CD4-positive, CD25-positive, alpha-beta regulatory T cell (primary cell): Measurements from ENCODE around the gene CHKB. TPM values are rescaled to one million over a fixed set of nuclear protein-coding genes. Genes with fewer than 3 reads are reported as not detected.

Source experiments
- ATAC-seq, 2 donors: fragments of 150-1000 bp; cut with Tn5 transposase; one replicate each; pipeline ENCODE4 v1.10.0; 2021; ENCODE audit warnings: low read depth in 2 of 2, moderate number of reproducible peaks in 2 of 2, moderate library complexity in 1 of 2
- DNase-seq, 3 donors: peaks; one replicate each; pipeline versions ENCODE4 v3.0.0 to v3.0.0-alpha.2; 2012 to 2022; ENCODE audit warnings: mixed read lengths in 1 of 3
- H3K27ac ChIP-seq: one replicate; pipeline ENCODE4 v1.7.0; 2013; ENCODE audit warnings: mild to moderate bottlenecking, low read length; ENCODE audit not compliant: insufficient read depth, poor library complexity, severe bottlenecking
- H3K27me3 ChIP-seq: one replicate; pipeline ENCODE4 v1.7.0; 2013; ENCODE audit warnings: low read length; ENCODE audit not compliant: control insufficient read depth, insufficient read depth
- H3K36me3 ChIP-seq: one replicate; pipeline ENCODE4 v1.7.0; 2013; ENCODE audit warnings: mild to moderate bottlenecking, low read length, moderate library complexity; ENCODE audit not compliant: control insufficient read depth, insufficient read depth
- H3K4me1 ChIP-seq: 2 replicates; pipeline ENCODE4 v1.7.0; 2013; ENCODE audit warnings: mild to moderate bottlenecking, low read length; ENCODE audit not compliant: insufficient read depth, control insufficient read depth, poor library complexity, severe bottlenecking
- H3K4me3 ChIP-seq: one replicate; pipeline ENCODE4 v1.7.0; 2013; ENCODE audit warnings: low read depth, mild to moderate bottlenecking, low read length, moderate library complexity
- H3K9me3 ChIP-seq, 2 experiments: 1 replicate in 1 of 2; 2 replicates in 1 of 2; pipeline ENCODE4 v1.7.0; 2013; ENCODE audit warnings: low read length in 2 of 2, mild to moderate bottlenecking in 1 of 2, moderate library complexity in 1 of 2; ENCODE audit not compliant: control insufficient read depth in 2 of 2
- H3K27ac Mint-ChIP-seq, 3 donors: one replicate each; pipeline ENCODE4 v1.8.0; 2020 to 2022; ENCODE audit warnings: mild to moderate bottlenecking in 3 of 3, mixed read lengths in 3 of 3, moderate library complexity in 2 of 3
- H3K27me3 Mint-ChIP-seq: one replicate; pipeline ENCODE4 v1.8.0; 2022; ENCODE audit warnings: mild to moderate bottlenecking, mixed read lengths
- H3K36me3 Mint-ChIP-seq: one replicate; pipeline ENCODE4 v1.8.0; 2020; ENCODE audit warnings: mixed read lengths
- H3K4me1 Mint-ChIP-seq, 4 donors: one replicate each; pipeline ENCODE4 v1.8.0; 2020 to 2022; ENCODE audit warnings: mixed read lengths in 4 of 4, mild to moderate bottlenecking in 1 of 4
- H3K4me3 Mint-ChIP-seq, 4 donors: one replicate each; pipeline ENCODE4 v1.8.0; 2020 to 2022; ENCODE audit warnings: mild to moderate bottlenecking in 4 of 4, mixed read lengths in 4 of 4, moderate library complexity in 3 of 4
- H3K9me3 Mint-ChIP-seq, 7 donors: one replicate each; pipeline ENCODE4 v1.8.0; 2020 to 2022; ENCODE audit warnings: mixed read lengths in 7 of 7, mild to moderate bottlenecking in 3 of 7, moderate library complexity in 2 of 7
- polyA plus RNA-seq, 4 donors: library from polyadenylated mRNA; unstranded; fragments of 300-500 nt; fragmentation: Illumina TruSeq; gene quantifications; one replicate each; pipeline ENCODE4 v1.2.3, GENCODE V29; 2021
- total RNA-seq: library from RNA; stranded (reverse); gene quantifications from one replicate; pipeline ENCODE4 v1.2.3, GENCODE V29; 2022

CHKB gene
- total and polyA plus RNA-seq, 5 donors from 2014 or later = 39.8 to 162 (median 45.4) TPM

DNA sequence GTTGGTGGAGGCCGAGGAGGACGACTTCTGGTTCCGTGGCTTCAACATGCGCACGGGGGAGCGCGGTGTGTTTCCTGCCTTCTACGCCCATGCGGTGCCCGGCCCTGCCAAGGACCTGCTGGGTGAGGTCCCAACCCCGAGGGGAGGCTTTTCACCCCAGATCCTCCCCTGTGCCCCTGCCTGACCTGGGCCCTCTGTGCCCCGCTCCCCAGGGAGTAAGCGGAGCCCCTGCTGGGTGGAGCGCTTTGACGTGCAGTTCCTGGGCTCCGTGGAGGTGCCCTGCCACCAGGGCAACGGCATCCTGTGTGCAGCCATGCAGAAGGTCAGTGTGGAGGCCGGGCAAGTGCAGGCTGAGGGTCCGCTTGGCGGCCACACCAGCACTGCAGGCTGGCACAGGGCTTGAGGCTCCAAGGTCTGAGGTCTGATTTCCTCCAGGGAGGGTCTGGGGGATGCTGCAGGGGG lies 23.0 kb upstream of the CHKB start:
- H3K27me3 Mint-ChIP-seq = peaks cover 43% of the 10 kb centered on the region

DNA sequence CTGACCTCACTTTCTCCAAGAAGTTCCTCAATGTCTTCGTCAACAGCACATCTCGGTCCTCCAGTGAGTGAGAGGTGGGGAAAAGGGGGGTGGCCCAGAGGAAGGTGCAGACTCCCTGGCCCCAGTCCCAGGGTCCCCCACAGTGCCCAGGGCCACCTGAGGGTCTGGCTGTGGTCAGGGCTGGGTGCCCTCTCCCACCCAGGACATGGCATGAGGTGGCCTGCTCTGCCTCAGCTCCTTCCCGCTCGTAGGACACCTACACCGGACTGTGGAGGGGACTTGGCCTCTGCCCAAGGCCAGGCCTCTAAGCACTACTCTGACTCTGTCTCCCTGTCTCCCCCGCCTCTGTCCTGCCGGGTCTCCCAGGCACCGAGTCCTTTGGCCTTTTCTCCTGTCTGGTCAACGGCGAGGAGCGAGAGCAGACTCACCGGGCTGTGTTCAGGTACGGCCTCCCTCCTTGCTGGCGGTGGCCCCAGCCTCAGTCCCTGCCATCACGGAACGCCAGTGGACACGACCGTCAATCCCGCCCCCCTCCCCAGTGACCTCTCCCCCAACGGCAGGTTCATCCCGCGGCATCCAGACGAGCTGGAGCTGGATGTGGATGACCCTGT lies 22.5 kb upstream of the CHKB start:
- H3K36me3 Mint-ChIP-seq = no peaks in the 10 kb centered on the region
- H3K27ac Mint-ChIP-seq = no peak overlapping the region
- H3K27ac ChIP-seq = no peak overlapping the region
- H3K4me3 Mint-ChIP-seq = no peak overlapping the region
- peaks cover 5% of the 10 kb centered on the region for H3K4me1 ChIP-seq
- H3K9me3 Mint-ChIP-seq = peaks cover 0 to 1% (median 0%) of the 10 kb centered on the region in 7 donors
- no peaks in the 10 kb centered on the region for H3K36me3 ChIP-seq
- H3K4me1 Mint-ChIP-seq = peaks cover 0 to 15% (median 6%) of the 10 kb centered on the region in 4 donors
- no peaks in the 10 kb centered on the region for H3K9me3 ChIP-seq
- ATAC-seq (no peak), DNase-seq (no peak)
- peaks cover 11% of the 10 kb centered on the region for H3K27me3 ChIP-seq
- peaks cover 43% of the 10 kb centered on the region for H3K27me3 Mint-ChIP-seq
- H3K4me3 ChIP-seq = no peak overlapping the region

More for the DNA sequence above, 23.0 kb upstream of the CHKB start:
- H3K4me1 ChIP-seq = peaks cover 4% of the 10 kb centered on the region
- ATAC-seq = no peak
- no peaks in the 10 kb centered on the region for H3K9me3 ChIP-seq
- Mint-ChIP-seq H3K4me1 (peaks cover 0 to 15% (median 6%) of the 10 kb centered on the region in 4 donors), H3K9me3 (peaks cover 0 to 1% (median 0%) of the 10 kb centered on the region in 7 donors), H3K36me3 (no peaks in the 10 kb centered on the region), H3K27ac (no peak overlapping the region), H3K4me3 (no peak overlapping the region)
- DNase-seq = no peak
- H3K4me3 ChIP-seq = no peak overlapping the region
- H3K36me3 ChIP-seq = no peaks in the 10 kb centered on the region
- no peak overlapping the region for H3K27ac ChIP-seq
- H3K27me3 ChIP-seq = peaks cover 11% of the 10 kb centered on the region

DNA sequence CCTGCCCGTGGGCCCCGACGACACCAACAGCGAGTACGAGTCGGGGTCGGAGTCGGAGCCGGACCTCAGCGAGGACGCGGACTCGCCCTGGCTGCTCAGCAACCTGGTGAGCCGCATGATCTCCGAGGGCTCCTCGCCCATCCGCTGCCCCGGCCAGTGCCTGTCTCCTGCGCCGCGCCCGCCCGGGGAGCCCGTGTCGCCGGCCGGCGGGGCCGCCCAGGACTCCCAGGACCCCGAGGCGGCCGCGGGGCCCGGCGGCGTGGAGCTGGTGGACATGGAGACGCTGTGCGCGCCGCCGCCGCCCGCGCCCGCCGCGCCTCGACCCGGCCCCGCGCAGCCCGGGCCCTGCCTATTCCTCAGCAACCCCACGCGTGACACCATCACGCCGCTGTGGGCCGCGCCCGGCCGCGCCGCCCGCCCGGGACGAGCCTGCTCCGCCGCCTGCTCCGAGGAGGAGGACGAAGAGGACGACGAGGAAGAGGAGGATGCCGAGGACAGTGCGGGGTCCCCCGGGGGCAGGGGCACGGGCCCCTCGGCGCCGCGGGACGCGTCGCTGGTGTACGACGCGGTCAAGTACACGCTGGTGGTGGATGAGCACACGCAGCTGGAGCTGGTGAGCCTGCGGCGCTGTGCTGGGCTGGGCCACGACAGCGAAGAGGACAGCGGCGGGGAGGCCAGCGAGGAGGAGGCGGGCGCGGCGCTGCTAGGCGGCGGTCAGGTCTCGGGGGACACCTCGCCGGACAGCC lies 21.8 kb upstream of the CHKB start:
- DNase-seq = no peak
- H3K27me3 ChIP-seq = peaks cover 14% of the 10 kb centered on the region
- no peaks in the 10 kb centered on the region for H3K36me3 ChIP-seq
- no peak overlapping the region for H3K4me3 Mint-ChIP-seq
- H3K27me3 Mint-ChIP-seq = peaks cover 44% of the 10 kb centered on the region
- no peak overlapping the region for H3K27ac ChIP-seq
- no peak overlapping the region for H3K27ac Mint-ChIP-seq
- H3K4me1 ChIP-seq = peaks cover 9% of the 10 kb centered on the region
- H3K4me1 Mint-ChIP-seq = peaks cover 0 to 19% (median 6%) of the 10 kb centered on the region in 4 donors
- no peak overlapping the region for H3K4me3 ChIP-seq
- H3K36me3 Mint-ChIP-seq = no peaks in the 10 kb centered on the region
- no peaks in the 10 kb centered on the region for H3K9me3 ChIP-seq
- no peak for ATAC-seq
- peaks cover 0 to 5% (median 0%) of the 10 kb centered on the region in 7 donors for H3K9me3 Mint-ChIP-seq

DNA sequence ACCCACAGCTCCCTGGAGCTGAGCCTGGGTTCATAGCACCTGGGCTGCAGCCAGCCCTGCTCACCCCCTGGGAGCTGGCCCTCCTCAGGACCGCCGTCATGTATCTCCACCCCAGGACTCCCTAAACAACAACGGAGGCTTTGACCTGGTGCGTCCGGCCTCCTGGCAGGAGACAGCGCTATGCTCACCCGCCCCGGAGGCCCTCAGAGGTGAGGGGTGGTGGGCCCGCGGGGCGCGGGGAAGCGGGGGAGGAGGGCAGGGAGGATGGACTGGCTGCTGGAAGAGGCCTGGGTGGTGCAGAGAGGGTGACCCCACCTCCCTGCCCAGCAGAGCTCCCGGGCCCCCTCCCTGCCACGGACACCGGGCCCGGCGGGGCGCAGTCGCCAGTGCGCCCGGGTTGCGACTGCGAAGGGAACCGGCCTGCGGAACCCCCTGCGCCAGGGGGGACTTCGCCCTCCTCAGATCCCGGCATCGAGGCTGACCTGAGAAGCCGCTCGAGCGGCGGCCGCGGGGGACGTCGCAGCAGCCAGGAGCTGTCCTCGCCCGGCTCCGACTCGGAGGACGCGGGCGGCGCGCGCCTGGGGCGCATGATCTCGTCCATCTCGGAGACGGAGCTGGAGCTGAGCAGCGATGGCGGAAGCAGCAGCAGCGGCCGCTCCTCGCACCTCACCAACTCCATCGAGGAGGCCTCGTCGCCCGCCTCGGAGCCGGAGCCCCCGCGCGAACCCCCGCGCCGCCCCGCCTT lies 21.0 kb upstream of the CHKB start:
- Histone ChIP-seq H3K27ac (no peak overlapping the region), H3K36me3 (no peaks in the 10 kb centered on the region), H3K9me3 (no peaks in the 10 kb centered on the region), H3K27me3 (peaks cover 14% of the 10 kb centered on the region), H3K4me3 (no peak overlapping the region), H3K4me1 (peaks cover 9% of the 10 kb centered on the region)
- peaks cover 0 to 5% (median 0%) of the 10 kb centered on the region in 7 donors for H3K9me3 Mint-ChIP-seq
- no peak overlapping the region for H3K27ac Mint-ChIP-seq
- no peak for ATAC-seq
- peaks cover 44% of the 10 kb centered on the region for H3K27me3 Mint-ChIP-seq
- H3K4me1 Mint-ChIP-seq = peaks cover 0 to 19% (median 6%) of the 10 kb centered on the region in 4 donors
- H3K36me3 Mint-ChIP-seq = no peaks in the 10 kb centered on the region
- no peak overlapping the region for H3K4me3 Mint-ChIP-seq
- no peak for DNase-seq

DNA sequence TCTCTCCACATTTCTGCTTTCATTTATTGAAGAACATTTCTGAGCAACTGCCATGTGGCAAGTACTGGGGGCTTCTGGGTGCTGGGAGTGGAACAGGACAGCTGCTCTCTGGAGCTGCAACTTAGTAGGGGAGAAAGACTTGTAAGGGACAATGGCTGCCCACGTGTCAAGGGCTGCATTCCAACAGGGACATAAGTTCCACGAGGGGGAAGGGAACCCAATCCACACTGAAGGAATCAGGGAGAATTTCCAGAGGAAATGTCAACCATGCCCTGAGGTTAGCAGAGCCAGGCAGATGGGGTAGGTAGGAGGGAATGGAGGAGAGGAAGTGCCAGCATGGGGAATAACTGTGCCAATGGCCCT lies 19.7 kb upstream of the CHKB start:
- Mint-ChIP-seq H3K4me1 (peaks cover 0 to 19% (median 6%) of the 10 kb centered on the region in 4 donors), H3K27me3 (peaks cover 46% of the 10 kb centered on the region), H3K9me3 (peaks cover 0 to 5% (median 0%) of the 10 kb centered on the region in 7 donors), H3K4me3 (peak overlapping the region in 3 of 4 donors; percentile 78 to 86 (median 82)), H3K27ac (no peak overlapping the region), H3K36me3 (peaks cover 3% of the 10 kb centered on the region)
- Histone ChIP-seq H3K9me3 (no peaks in the 10 kb centered on the region), H3K36me3 (no peaks in the 10 kb centered on the region), H3K27ac (no peak overlapping the region), H3K4me1 (peaks cover 9% of the 10 kb centered on the region), H3K4me3 (no peak overlapping the region), H3K27me3 (peaks cover 14% of the 10 kb centered on the region)
- ATAC-seq = no peak
- DNase-seq = no peak

DNA sequence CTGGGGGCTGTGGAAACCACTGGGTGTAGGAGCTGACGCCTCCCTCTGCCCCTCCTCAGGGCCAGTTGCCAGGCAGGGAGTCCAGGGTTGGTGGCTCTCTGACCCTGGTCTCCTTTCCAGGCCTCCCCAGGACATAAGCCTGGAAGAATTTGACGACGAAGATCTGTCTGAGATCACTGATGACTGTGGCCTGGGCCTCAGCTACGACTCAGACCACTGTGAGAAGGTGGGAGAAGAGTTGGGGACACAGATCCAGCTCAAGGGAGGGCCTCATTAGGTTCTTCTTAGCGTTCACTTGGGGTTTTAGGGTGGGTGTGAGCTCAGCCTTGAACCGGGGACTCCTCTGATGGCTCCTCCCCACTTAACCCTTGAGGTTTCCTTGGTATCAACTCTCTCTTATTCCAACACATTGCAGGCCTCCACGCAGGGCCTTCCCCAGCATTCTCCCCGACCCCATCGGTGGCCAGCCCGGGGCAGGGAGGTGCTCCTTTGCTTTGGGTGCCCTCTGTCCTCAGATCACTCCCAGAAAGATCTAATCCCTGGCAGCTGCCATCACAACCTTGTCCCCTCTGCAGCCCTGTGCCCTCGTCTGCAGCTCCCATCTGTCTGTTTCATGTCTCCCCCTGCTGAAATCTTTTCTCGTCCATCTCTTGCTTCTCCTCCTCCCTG lies 19.2 kb upstream of the CHKB start:
- DNase-seq = no peak
- H3K4me1 Mint-ChIP-seq = peaks cover 0 to 19% (median 6%) of the 10 kb centered on the region in 4 donors
- H3K9me3 Mint-ChIP-seq = peaks cover 0 to 5% (median 1%) of the 10 kb centered on the region in 7 donors
- no peak overlapping the region for H3K27ac Mint-ChIP-seq
- H3K4me1 ChIP-seq = peaks cover 9% of the 10 kb centered on the region
- peaks cover 14% of the 10 kb centered on the region for H3K27me3 ChIP-seq
- H3K27me3 Mint-ChIP-seq = peaks cover 48% of the 10 kb centered on the region
- no peak overlapping the region for H3K27ac ChIP-seq
- H3K4me3 Mint-ChIP-seq = peak overlapping the region; percentile 25 to 86 (median 80)
- no peak for ATAC-seq
- peaks cover 8% of the 10 kb centered on the region for H3K36me3 Mint-ChIP-seq
- H3K36me3 ChIP-seq = no peaks in the 10 kb centered on the region
- H3K4me3 ChIP-seq = no peak overlapping the region
- H3K9me3 ChIP-seq = no peaks in the 10 kb centered on the region

DNA sequence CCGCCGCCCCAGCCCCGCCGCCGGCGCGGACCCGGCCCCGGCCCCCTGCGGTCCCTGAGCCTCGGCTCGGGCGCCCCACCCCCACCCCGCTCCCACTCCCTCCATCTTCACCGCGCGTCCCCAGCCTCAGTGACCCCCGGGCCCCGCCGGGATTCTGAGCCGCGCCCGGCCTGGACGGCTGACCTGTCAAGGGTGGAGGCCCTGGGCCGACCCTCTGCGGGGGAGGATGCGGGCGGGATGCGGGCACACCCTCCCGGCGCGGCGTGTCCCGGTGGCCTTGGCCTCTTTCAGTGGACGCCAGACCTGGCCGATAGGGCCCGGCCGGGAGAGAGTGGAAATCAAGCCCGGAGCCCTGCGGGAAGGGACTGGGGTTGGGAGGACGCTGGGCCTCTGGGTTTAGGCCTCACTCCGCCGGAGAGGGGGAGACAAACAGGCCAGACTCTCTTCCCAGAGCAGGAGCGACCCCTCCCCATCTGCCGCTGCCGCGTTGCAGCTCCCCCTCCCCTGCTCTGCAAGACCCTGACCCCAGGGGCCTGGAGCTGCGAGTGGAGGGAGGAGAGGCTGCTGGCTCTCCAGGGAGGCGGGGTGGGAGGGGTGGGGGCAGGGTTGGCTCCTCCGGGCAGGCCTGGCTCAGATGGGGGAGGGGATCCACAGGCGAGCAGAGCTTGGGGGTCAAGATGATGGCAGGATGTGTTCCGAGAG lies 18.5 kb upstream of the CHKB start:
- H3K27me3 Mint-ChIP-seq = peaks cover 55% of the 10 kb centered on the region

More for the DNA sequence above, 18.5 kb upstream of the CHKB start:
- no peaks in the 10 kb centered on the region for H3K36me3 ChIP-seq
- ATAC-seq = no peak
- peaks cover 11% of the 10 kb centered on the region for H3K36me3 Mint-ChIP-seq
- H3K27me3 ChIP-seq = peaks cover 14% of the 10 kb centered on the region
- H3K9me3 ChIP-seq = no peaks in the 10 kb centered on the region
- no peak overlapping the region for H3K27ac ChIP-seq
- H3K9me3 Mint-ChIP-seq = peaks cover 0 to 5% (median 1%) of the 10 kb centered on the region in 7 donors
- no peak overlapping the region for H3K4me3 ChIP-seq
- peak overlapping the region; percentile 25 to 86 (median 80) for H3K4me3 Mint-ChIP-seq
- DNase-seq = no peak
- H3K27ac Mint-ChIP-seq = no peak overlapping the region
- peaks cover 0 to 19% (median 6%) of the 10 kb centered on the region in 4 donors for H3K4me1 Mint-ChIP-seq
- H3K4me1 ChIP-seq = peaks cover 9% of the 10 kb centered on the region
